BE2C (cell line): Measurements from ENCODE around the gene PGAM5.

ENCODE experiments used
- DNase-seq: peaks from one replicate; pipeline ENCODE4 v3.0.0-alpha.2; 2020
- H3K27me3 ChIP-seq: fragments of 250-450 bp; sonication (Bioruptor Pico); 2 replicates; pipeline ENCODE4 v1.5.1; 2020; ENCODE audit warnings: mild to moderate bottlenecking
- H3K36me3 ChIP-seq: fragments of 250-450 bp; sonication (Bioruptor Pico); 2 replicates; pipeline ENCODE4 v1.5.1; 2020; ENCODE audit warnings: mild to moderate bottlenecking
- H3K4me1 ChIP-seq: fragments of 250-450 bp; sonication (Bioruptor Pico); 2 replicates; pipeline ENCODE4 v1.5.1; 2020
- H3K4me3 ChIP-seq: 2 replicates; pipeline ENCODE4 v1.5.1; 2011; ENCODE audit warnings: low read depth, low read length
- H3K9me3 ChIP-seq: fragments of 250-450 bp; sonication (Bioruptor Pico); 2 replicates; pipeline ENCODE4 v1.5.1; 2020
- TF ChIP-seq, protein P1 (sequence below): IDR thresholded peaks from 2 replicates; pipeline ENCODE4 v1.5.1; 2012; ENCODE audit warnings: mild to moderate bottlenecking, low read depth, low read length

The PGAM5 gene

DNA sequence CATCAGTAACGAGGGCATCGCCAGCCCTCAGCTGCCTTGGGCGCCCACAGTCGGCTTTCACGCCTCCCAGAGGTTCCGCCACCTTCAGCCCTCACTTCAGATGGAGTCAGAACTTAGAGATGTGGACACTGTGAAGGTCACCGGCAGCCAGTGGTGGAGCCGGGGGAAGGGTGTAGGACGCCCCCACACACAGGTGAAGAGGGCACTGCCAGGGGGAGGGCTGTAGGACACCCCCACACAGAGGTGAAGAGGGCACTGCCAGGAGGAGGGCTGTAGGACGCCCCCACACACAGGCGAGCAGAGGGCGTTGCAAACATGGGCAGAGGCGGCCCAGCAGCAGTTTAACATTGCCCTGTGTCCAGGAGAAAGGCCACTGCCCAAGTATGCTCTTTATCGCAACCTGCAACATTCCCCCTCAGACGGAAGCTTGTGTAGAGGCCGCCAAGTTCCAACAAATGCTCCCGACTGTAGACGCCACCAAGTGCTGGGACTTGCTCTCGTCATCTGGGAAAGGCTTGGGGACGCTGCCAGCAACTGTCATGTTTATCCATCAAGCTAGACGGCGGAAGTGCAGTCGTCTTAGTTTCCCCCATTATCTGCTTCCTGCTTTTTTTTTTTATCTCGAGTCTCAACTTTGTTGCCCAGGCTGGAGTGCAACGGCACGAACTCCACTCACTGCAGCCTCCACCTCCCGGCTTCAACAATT, 55.9 kb downstream of the PGAM5 start:
- peak; percentile 63 for DNase-seq
- Histone ChIP-seq H3K36me3 (peaks cover 3% of the 10 kb centered on the region), H3K9me3 (no peaks in the 10 kb centered on the region), H3K27me3 (no peaks in the 10 kb centered on the region), H3K4me1 (peaks cover 3% of the 10 kb centered on the region; the same call in 1 of the 2 replicates), H3K4me3 (no peak overlapping the region)
- TF ChIP-seq, protein P1, sequence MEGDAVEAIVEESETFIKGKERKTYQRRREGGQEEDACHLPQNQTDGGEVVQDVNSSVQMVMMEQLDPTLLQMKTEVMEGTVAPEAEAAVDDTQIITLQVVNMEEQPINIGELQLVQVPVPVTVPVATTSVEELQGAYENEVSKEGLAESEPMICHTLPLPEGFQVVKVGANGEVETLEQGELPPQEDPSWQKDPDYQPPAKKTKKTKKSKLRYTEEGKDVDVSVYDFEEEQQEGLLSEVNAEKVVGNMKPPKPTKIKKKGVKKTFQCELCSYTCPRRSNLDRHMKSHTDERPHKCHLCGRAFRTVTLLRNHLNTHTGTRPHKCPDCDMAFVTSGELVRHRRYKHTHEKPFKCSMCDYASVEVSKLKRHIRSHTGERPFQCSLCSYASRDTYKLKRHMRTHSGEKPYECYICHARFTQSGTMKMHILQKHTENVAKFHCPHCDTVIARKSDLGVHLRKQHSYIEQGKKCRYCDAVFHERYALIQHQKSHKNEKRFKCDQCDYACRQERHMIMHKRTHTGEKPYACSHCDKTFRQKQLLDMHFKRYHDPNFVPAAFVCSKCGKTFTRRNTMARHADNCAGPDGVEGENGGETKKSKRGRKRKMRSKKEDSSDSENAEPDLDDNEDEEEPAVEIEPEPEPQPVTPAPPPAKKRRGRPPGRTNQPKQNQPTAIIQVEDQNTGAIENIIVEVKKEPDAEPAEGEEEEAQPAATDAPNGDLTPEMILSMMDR = no peak

DNA sequence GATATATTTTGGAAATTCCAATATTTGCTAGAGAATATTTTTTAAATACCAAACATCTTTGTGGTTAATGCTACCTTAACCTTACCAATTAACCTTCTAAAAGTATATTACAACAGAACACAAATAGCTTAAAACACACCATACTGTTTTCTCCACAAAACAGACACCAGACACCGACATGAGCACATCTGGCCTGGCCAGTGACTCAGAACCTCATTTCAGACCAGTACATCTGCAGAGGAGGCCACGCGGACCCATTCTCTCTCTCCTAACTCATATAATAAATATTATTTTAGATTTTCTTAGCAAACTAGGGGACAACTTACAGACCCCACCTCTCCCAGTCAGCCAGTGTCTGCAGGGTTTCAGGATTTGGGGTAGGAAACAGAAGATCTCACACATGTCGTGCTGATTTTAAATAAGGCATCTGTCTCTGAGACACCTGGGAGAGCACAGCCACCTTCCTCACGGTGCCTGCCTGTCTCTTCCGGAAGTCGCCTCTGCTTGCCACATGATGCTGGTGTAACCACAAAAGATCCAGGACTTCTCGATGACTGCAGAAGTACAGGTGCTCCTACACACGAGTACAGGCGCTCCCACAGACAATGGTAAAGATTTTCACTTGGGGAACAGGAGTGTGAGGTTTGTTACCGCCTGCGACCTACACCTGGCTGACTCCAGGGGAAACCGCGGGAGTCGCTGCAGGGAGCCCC, 60.6 kb downstream of the PGAM5 start:
- H3K36me3 ChIP-seq = peaks cover 34% of the 10 kb centered on the region
- peaks cover 3% of the 10 kb centered on the region; the same call in 1 of the 2 replicates for H3K4me1 ChIP-seq
- DNase-seq = no peak
- TF ChIP-seq, protein P1 = no peak
- H3K4me3 ChIP-seq = no peak overlapping the region
- no peaks in the 10 kb centered on the region for H3K9me3 ChIP-seq
- H3K27me3 ChIP-seq = no peaks in the 10 kb centered on the region
